HG02943 (cell line): Measurements from ENCODE around the gene RFX4.
A peak's percentile ranks its signal among the peaks of the same experiment; 100 is the strongest.
"Not testable (repeated sequence)": the region's sequence is repeated elsewhere in the genome, so short reads cannot be mapped to it uniquely, and the experiment has no call there.

Experiments
- ATAC-seq: cut with Tn5 transposase; IDR thresholded peaks from one replicate; pipeline ENCODE4 v1.9.1; 2021; ENCODE audit warnings: mild to moderate bottlenecking, low read depth, moderate library complexity; ENCODE audit not compliant: unreplicated experiment

RFX4 gene

GRCh38 chr12:106723416-106723815 is 140.6 kb downstream of the RFX4 start:
- ATAC-seq, result no peak

DNA sequence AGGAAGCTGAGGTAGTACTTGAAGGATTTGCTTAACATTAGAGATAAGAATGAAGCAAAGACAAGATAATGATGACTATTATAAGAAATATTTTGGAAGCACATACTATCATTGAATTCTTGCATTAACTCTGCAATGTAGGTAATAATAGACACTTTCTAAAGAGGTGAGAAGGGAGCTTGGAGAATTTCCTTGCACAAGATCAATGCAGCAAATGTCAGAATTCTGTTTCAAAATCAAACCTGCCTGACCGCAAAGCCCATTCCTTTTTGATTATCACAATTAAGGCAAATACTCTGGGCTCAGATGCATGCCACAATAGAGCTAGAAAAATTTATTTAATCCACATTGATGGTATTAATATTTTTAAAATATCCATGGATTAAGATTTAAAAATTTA is 141.3 kb downstream of the RFX4 start:
- no peak for ATAC-seq

DNA sequence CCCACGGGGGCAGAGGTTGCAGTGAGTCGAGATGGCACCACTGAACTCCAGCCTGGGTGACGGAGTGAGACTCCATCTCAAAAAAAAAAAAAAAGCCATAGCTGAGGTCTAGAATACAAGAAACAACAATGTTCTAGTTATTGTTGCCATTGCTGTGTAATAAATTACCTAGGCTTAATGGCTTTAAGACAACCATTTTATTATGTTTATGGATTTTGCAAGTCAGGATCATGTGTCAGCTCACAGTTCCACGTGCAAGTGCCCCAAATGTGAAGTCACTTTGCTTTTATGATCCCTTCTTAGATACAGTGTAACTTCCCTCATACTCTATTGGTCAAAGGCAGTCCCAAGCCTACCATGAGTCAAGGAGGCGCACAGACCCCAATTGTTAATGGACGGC is 142.1 kb downstream of the RFX4 start:
- ATAC-seq, result no peak

- not testable (repeated sequence) for ATAC-seq
Measured at GRCh38 chr12:106726603-106727202, 143.9 kb downstream of the RFX4 start.

GRCh38 chr12:106729611-106730010 is 146.8 kb downstream of the RFX4 start:
- no peak for ATAC-seq

DNA sequence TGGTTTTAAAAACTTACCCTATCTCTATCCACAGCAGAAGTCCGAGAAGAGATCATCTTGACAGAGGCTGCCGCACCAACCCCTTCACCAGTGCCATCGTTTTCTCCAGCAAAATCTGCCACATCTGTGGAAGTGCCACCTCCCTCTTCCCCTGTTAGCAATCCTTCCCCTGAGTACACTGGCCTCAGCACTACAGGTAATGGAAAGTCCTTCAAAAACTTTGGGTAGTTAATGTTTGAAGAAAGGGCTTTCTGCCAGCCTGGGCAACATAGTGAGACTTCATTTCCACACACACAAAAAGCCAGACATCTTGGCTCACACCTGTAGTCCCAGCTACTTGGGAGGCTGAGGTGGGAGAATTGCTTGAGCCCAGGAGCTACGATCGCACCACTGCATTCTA is 150.1 kb downstream of the RFX4 start:
- ATAC-seq, result no peak

DNA sequence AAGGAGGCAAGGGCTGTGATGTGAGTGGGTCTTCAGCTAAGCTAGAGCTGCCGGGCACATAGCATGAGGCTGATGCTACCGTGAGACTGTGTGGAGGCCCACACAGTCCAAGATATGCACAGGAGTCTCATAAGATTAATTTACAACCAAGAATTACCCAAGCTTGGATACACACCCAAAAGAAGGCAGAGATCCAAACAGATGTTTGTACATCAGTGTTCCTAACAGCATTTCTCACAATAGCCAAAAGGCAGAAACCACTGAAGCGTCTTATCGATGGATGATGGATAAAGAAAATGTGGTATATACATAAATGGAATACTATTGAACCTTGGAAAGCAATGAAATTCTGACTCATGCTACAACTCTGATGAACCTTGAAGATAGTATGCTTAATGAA is 150.9 kb downstream of the RFX4 start:
- ATAC-seq, result no peak

- ATAC-seq, result no peak
Measured at GRCh38 chr12:106736051-106736957, 153.5 kb downstream of the RFX4 start.

DNA sequence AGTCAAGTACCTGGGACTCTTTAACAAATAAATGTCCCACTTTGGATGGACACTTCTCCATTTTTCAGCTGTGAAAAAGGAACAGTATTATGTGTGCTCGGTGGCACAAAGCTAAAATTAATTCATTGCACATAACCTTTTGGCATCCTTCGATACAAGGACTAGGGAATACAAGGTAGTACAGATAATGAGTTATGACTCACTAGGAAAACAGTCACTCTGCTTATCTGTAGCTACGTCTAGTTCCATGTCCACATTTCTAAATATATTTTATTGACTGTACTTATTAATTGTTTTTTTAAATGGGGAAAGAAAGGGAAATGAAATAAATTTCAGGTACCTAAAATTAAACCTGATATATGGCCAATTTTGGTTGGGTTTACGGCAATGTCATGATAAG is 156.5 kb downstream of the RFX4 start:
- ATAC-seq, result no peak

DNA sequence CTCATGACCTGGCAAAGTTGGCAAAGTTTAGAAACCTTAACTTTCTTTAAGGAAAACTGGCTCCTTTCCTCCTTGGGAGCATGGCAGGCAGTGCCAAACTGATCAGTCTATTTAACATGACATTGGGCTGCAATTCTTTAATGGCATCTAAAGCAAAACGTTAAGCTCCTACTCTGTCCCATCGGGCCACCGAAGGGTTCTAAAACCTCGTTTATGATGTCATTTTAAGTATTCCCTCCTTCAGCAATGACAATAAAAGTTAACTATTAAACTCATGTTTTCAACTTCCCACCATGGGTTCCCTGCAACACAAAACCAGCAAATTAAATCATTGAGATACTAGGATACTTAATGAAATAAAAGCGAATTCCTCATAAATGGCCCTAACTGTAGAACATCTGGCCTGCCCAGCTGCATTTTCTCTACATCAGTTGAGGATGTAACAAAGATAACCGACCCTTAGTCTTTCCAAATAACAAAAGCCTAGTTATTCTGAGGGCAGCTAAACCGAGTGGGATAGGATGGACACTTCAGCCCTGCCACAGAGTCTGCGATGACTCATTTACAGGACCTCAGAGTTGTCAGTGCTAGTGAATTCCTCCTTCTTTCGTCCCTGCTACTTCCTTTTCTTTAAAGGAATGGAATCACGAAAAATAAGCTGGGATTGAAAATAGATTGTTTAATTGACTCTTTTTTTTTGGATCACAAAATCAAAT is 157.2 kb downstream of the RFX4 start:
- ATAC-seq, result no peak

GRCh38 chr12:106740818-106741217 is 158.0 kb downstream of the RFX4 start:
- ATAC-seq, result no peak

GRCh38 chr12:106741247-106741646 is 158.4 kb downstream of the RFX4 start:
- ATAC-seq, result no peak

GRCh38 chr12:106743270-106743988 is 160.6 kb downstream of the RFX4 start:
- no peak for ATAC-seq

- no peak for ATAC-seq
Measured at GRCh38 chr12:106744600-106744999, 161.8 kb downstream of the RFX4 start.

GRCh38 chr12:106745181-106745745 is 162.5 kb downstream of the RFX4 start:
- no peak for ATAC-seq

- ATAC-seq, result no peak
Measured at GRCh38 chr12:106747973-106748436, 165.2 kb downstream of the RFX4 start.

GRCh38 chr12:106750524-106750923 is 167.7 kb downstream of the RFX4 start:
- no peak for ATAC-seq

GRCh38 chr12:106753526-106753925 is 170.7 kb downstream of the RFX4 start:
- ATAC-seq, result peak; percentile 93

GRCh38 chr12:106754331-106754730 is 171.5 kb downstream of the RFX4 start:
- no peak for ATAC-seq

DNA sequence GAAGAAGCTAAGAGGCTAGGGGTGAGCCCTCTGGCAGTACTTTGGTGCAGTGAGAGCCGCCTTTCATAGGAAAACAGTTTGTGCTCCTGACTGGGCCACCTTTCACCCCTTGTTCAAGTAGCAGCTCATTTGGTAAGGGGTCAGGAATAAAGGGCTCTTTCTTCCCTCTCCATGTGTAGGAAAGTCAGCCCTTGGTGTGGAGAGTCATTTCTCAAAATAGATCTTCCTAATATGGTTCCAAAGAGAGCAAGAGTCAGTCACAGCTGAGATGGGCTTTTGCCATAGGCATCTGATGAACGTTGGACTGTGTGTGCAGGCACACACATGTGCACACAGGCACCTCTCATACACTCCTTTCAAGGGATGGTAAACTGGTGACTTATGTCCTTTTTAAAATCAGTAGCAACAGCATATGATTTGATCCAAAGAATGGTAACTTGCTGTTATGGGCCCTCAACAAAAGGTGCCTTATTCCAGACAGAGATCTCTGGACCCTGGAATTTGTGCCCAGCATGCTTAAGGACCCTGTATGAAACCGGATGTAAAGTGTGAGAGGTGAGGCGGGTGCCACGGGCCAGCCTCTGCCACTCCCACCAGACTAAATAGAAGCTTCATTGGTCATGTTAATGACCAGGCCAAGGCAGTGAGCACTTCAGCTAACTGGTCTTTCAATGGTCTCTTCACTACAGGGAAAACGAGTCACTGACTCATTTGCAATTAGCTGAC is 175.0 kb downstream of the RFX4 start:
- ATAC-seq, result no peak
